SK-N-SH treated with all-trans-retinoic acid at 6 μM for 48 hours (cell line): ENCODE results near the gene THAP8.

Experiments
- ARNTL ChIP-seq: fragments of 450-650 bp; formaldehyde crosslinking; IDR thresholded peaks from 2 replicates; pipeline ENCODE4 v1.5.0; 2020; ENCODE audit warnings: low read depth, mild to moderate bottlenecking, moderate library complexity, borderline replicate concordance
- BACH2 ChIP-seq: fragments of 250-450 bp; sonication (Bioruptor Pico); IDR thresholded peaks from 2 replicates; pipeline ENCODE4 v1.9.0; 2021; ENCODE audit warnings: mild to moderate bottlenecking, borderline replicate concordance
- CREB5 ChIP-seq: fragments of 250-450 bp; sonication (Bioruptor Pico); IDR thresholded peaks from 2 replicates; pipeline ENCODE4 v1.5.1; 2020; ENCODE audit warnings: low read depth, mild to moderate bottlenecking, moderate library complexity
- CSRNP3 ChIP-seq: fragments of 250-450 bp; sonication (Bioruptor Pico); IDR thresholded peaks from 2 replicates; pipeline ENCODE4 v1.5.1; 2021; ENCODE audit warnings: mild to moderate bottlenecking, moderate library complexity
- GLIS3 ChIP-seq: fragments of 250-450 bp; sonication (Bioruptor Pico); IDR thresholded peaks from 2 replicates; pipeline ENCODE4 v1.5.0; 2020; ENCODE audit warnings: mild to moderate bottlenecking, moderate library complexity
- ISL1 ChIP-seq: fragments of 250-450 bp; sonication (Bioruptor Pico); IDR thresholded peaks from 2 replicates; pipeline ENCODE4 v2.1.2; 2022; ENCODE audit warnings: mild to moderate bottlenecking, moderate library complexity
- OSR1 ChIP-seq: fragments of 250-450 bp; sonication (Bioruptor Pico); IDR thresholded peaks from 2 replicates; pipeline ENCODE4 v1.8.0; 2022; ENCODE audit warnings: moderate library complexity, mild to moderate bottlenecking, inconsistent platforms
- PPARA ChIP-seq: fragments of 250-450 bp; sonication (Bioruptor Pico); IDR thresholded peaks from 2 replicates; pipeline ENCODE4 v1.5.0; 2020; ENCODE audit warnings: mild to moderate bottlenecking, borderline replicate concordance
- RARB ChIP-seq: fragments of 250-450 bp; sonication (Bioruptor Pico); IDR thresholded peaks from 2 replicates; pipeline ENCODE4 v1.8.0; 2021; ENCODE audit warnings: mild to moderate bottlenecking, moderate library complexity
- TCF4 ChIP-seq: fragments of 250-450 bp; sonication (Bioruptor Pico); IDR thresholded peaks from 2 replicates; pipeline ENCODE4 v1.8.0; 2021; ENCODE audit warnings: mild to moderate bottlenecking, moderate library complexity, borderline replicate concordance
- TSHZ2 ChIP-seq: fragments of 250-450 bp; sonication (Bioruptor Pico); IDR thresholded peaks from 2 replicates; pipeline ENCODE4 v1.5.0; 2020; ENCODE audit warnings: mild to moderate bottlenecking, moderate library complexity
- ZC3H10 ChIP-seq: fragments of 250-450 bp; sonication (Bioruptor Pico); IDR thresholded peaks from 2 replicates; pipeline ENCODE4 v1.5.1; 2021; ENCODE audit warnings: mild to moderate bottlenecking, moderate library complexity
- ZFP30 ChIP-seq: fragments of 450-650 bp; formaldehyde crosslinking; IDR thresholded peaks from 2 replicates; pipeline ENCODE4 v1.5.0; 2022; ENCODE audit warnings: mild to moderate bottlenecking, moderate library complexity
- ZNF70 ChIP-seq: fragments of 450-650 bp; formaldehyde crosslinking; IDR thresholded peaks from 2 replicates; pipeline ENCODE4 v1.5.0; 2020; ENCODE audit warnings: mild to moderate bottlenecking, moderate library complexity

GRCh38 chr19:36100476-36100875 lies 46.4 kb upstream of the THAP8 start:
- no peak for TF ChIP-seq ZFP30 (CRISPR knock-in tag)
- no peak for TF ChIP-seq ZNF70 (CRISPR knock-in tag)
- TF ChIP-seq ISL1 (CRISPR knock-in tag) = no peak
- no peak for TF ChIP-seq GLIS3
- no peak for TF ChIP-seq ZC3H10
- TF ChIP-seq CREB5 (CRISPR knock-in tag) = no peak
- TF ChIP-seq CSRNP3 (CRISPR knock-in tag) = no peak
- TF ChIP-seq ARNTL (CRISPR knock-in tag) = no peak
- TF ChIP-seq BACH2 (CRISPR knock-in tag) = no peak
- no peak for TF ChIP-seq RARB (CRISPR knock-in tag)
- TF ChIP-seq TCF4 (CRISPR knock-in tag) = no peak
- no peak for TF ChIP-seq OSR1 (CRISPR knock-in tag)
- TF ChIP-seq TSHZ2 = no peak
- TF ChIP-seq PPARA = no peak
